ENCODE data around the gene MICAL3.

GRCh38 chr22:17817079-17817478 is 207.3 kb downstream of the MICAL3 start:
- TF ChIP-seq SP1 (IDR thresholded peaks at IDR 0.05) (no peak), SUZ12 (IDR thresholded peaks at IDR 0.05) (no peak), ZNF384 (IDR thresholded peaks at IDR 0.05) (no peak), BHLHE40 (IDR thresholded peaks at IDR 0.05; ENCODE audit: borderline replicate concordance) (no peak), LEF1 (IDR thresholded peaks at IDR 0.05; ENCODE audit: borderline replicate concordance) (no peak), L3MBTL2 (conservative IDR thresholded peaks at IDR 0.05) (no peak), TARDBP (IDR thresholded peaks at IDR 0.05) (no peak), HDGF (IDR thresholded peaks at IDR 0.05; ENCODE audit: borderline replicate concordance) (no peak), FOXA1 (IDR thresholded peaks at IDR 0.05) (no peak), FOXM1 (IDR thresholded peaks at IDR 0.05; ENCODE audit: borderline replicate concordance) (no peak), ELF4 (IDR thresholded peaks at IDR 0.05) (no peak)
